ENCODE results near the gene CDK17. TPM values are rescaled to one million over a fixed set of nuclear protein-coding genes. Genes with fewer than 3 reads are reported as not detected.

CDK17 gene
- total and polyA plus RNA-seq, 9 of the 15 experiments (the other 6 are each of a cell fraction or from before 2014, with no cell fraction given), result 4.8 to 39.3 (median 21.6) TPM

DNA sequence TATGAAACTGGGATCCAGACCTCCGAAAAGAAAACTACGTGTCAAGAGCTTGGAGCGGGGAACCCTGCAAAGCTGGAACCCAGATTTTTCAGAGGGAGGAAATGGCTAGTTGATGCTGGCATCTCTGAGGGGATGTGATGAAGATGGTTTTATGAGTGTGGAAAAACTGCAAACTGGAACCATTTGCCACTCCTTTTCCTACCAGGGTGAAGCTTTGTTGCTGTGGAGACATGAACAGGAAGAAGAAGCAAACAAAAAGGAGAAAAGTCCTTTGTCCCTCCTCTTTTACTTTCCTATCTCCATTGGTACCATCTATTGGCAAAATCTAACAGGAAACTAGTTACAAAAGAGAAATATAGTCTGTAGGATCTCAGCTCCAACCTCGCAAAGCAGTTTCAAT, 39.2 kb downstream of the CDK17 start (continued):
- no peak for TF ChIP-seq ZBTB2 (IDR thresholded peaks at IDR 0.05)
- no peak for TF ChIP-seq NONO (IDR thresholded peaks at IDR 0.05; ENCODE audit: low read depth in 2 of 2, low read length in 1 of 2)
- no peak for TF ChIP-seq ZBTB34 (CRISPR knock-in tag; IDR thresholded peaks at IDR 0.05)
- no peak for TF ChIP-seq E2F4 (CRISPR knock-in tag; IDR thresholded peaks at IDR 0.05; ENCODE audit: low read depth)
- no peak for TF ChIP-seq NR3C1 (CRISPR knock-in tag; IDR thresholded peaks at IDR 0.05)
- TF ChIP-seq, protein P1, sequence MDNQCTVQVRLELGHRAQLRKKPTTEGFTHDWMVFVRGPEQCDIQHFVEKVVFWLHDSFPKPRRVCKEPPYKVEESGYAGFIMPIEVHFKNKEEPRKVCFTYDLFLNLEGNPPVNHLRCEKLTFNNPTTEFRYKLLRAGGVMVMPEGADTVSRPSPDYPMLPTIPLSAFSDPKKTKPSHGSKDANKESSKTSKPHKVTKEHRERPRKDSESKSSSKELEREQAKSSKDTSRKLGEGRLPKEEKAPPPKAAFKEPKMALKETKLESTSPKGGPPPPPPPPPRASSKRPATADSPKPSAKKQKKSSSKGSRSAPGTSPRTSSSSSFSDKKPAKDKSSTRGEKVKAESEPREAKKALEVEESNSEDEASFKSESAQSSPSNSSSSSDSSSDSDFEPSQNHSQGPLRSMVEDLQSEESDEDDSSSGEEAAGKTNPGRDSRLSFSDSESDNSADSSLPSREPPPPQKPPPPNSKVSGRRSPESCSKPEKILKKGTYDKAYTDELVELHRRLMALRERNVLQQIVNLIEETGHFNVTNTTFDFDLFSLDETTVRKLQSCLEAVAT (IDR thresholded peaks at IDR 0.05), result no peak
- no peak for TF ChIP-seq KDM4B (IDR thresholded peaks at IDR 0.05; ENCODE audit: borderline replicate concordance in 2 of 2, low read depth in 1 of 2)
- TF ChIP-seq ZNF431 (CRISPR knock-in tag; IDR thresholded peaks at IDR 0.05), result no peak

Measured in K562 (cell line).